Measurements from ENCODE around the gene RCN2.

RCN2 gene

GRCh38 chr15:76983590-76984375 is 52.2 kb downstream of the RCN2 start:
- Histone ChIP-seq H2AFZ (ENCODE audit: low read length, unreplicated experiment) (no peak overlapping the region), H3K4me3 (ENCODE audit: low read depth, low read length) (no peak overlapping the region), H3K27ac (ENCODE audit: low read depth, low read length) (no peak overlapping the region), H3K27me3 (ENCODE audit: insufficient read depth, low read length) (no peaks in the 10 kb centered on the region), H3K4me1 (ENCODE audit: control insufficient read depth, insufficient read depth, low read length, unreplicated experiment) (no peaks in the 10 kb centered on the region), H3K79me2 (ENCODE audit: control insufficient read depth, insufficient read depth, low read length, unreplicated experiment) (no peaks in the 10 kb centered on the region), H3K36me3 (ENCODE audit: insufficient read depth, low read length) (no peaks in the 10 kb centered on the region)

- Histone ChIP-seq H3K4me3 (ENCODE audit: low read depth, low read length) (no peak overlapping the region), H3K4me1 (ENCODE audit: control insufficient read depth, insufficient read depth, low read length, unreplicated experiment) (no peaks in the 10 kb centered on the region), H3K27ac (ENCODE audit: low read depth, low read length) (no peak overlapping the region), H2AFZ (ENCODE audit: low read length, unreplicated experiment) (no peak overlapping the region), H3K36me3 (ENCODE audit: insufficient read depth, low read length) (no peaks in the 10 kb centered on the region), H3K27me3 (ENCODE audit: insufficient read depth, low read length) (no peaks in the 10 kb centered on the region), H3K79me2 (ENCODE audit: control insufficient read depth, insufficient read depth, low read length, unreplicated experiment) (no peaks in the 10 kb centered on the region)
These were observed 55.2 kb downstream of the RCN2 start for GRCh38 chr15:76986743-76987142.

- no peaks in the 10 kb centered on the region for H3K36me3 ChIP-seq (ENCODE audit: insufficient read depth, low read length)
- no peak overlapping the region for H2AFZ ChIP-seq (ENCODE audit: low read length, unreplicated experiment)
- H3K4me1 ChIP-seq (ENCODE audit: control insufficient read depth, insufficient read depth, low read length, unreplicated experiment) = no peaks in the 10 kb centered on the region
- H3K79me2 ChIP-seq (ENCODE audit: control insufficient read depth, insufficient read depth, low read length, unreplicated experiment) = no peaks in the 10 kb centered on the region
- H3K27ac ChIP-seq (ENCODE audit: low read depth, low read length) = no peak overlapping the region
- H3K27me3 ChIP-seq (ENCODE audit: insufficient read depth, low read length) = no peaks in the 10 kb centered on the region
- no peak overlapping the region for H3K4me3 ChIP-seq (ENCODE audit: low read depth, low read length)
These were observed 55.7 kb downstream of the RCN2 start for GRCh38 chr15:76987276-76987675.

GRCh38 chr15:76987896-76988860 is 56.6 kb downstream of the RCN2 start:
- Histone ChIP-seq H3K4me3 (ENCODE audit: low read depth, low read length) (no peak overlapping the region), H3K27me3 (ENCODE audit: insufficient read depth, low read length) (no peaks in the 10 kb centered on the region), H3K36me3 (ENCODE audit: insufficient read depth, low read length) (no peaks in the 10 kb centered on the region), H3K4me1 (ENCODE audit: control insufficient read depth, insufficient read depth, low read length, unreplicated experiment) (no peaks in the 10 kb centered on the region), H2AFZ (ENCODE audit: low read length, unreplicated experiment) (no peak overlapping the region), H3K79me2 (ENCODE audit: control insufficient read depth, insufficient read depth, low read length, unreplicated experiment) (no peaks in the 10 kb centered on the region), H3K27ac (ENCODE audit: low read depth, low read length) (no peak overlapping the region)

- no peaks in the 10 kb centered on the region for H3K4me1 ChIP-seq (ENCODE audit: control insufficient read depth, insufficient read depth, low read length, unreplicated experiment)
- H3K79me2 ChIP-seq (ENCODE audit: control insufficient read depth, insufficient read depth, low read length, unreplicated experiment) = no peaks in the 10 kb centered on the region
- no peak overlapping the region for H3K4me3 ChIP-seq (ENCODE audit: low read depth, low read length)
- no peaks in the 10 kb centered on the region for H3K36me3 ChIP-seq (ENCODE audit: insufficient read depth, low read length)
- no peak overlapping the region for H2AFZ ChIP-seq (ENCODE audit: low read length, unreplicated experiment)
- H3K27me3 ChIP-seq (ENCODE audit: insufficient read depth, low read length) = no peaks in the 10 kb centered on the region
- H3K27ac ChIP-seq (ENCODE audit: low read depth, low read length) = no peak overlapping the region
These were observed 57.6 kb downstream of the RCN2 start for GRCh38 chr15:76988867-76989780.

GRCh38 chr15:76991048-76991447 is 59.5 kb downstream of the RCN2 start:
- Histone ChIP-seq H3K27me3 (ENCODE audit: insufficient read depth, low read length) (no peaks in the 10 kb centered on the region), H3K79me2 (ENCODE audit: control insufficient read depth, insufficient read depth, low read length, unreplicated experiment) (no peaks in the 10 kb centered on the region), H2AFZ (ENCODE audit: low read length, unreplicated experiment) (no peak overlapping the region), H3K36me3 (ENCODE audit: insufficient read depth, low read length) (no peaks in the 10 kb centered on the region), H3K4me1 (ENCODE audit: control insufficient read depth, insufficient read depth, low read length, unreplicated experiment) (peaks cover 2% of the 10 kb centered on the region), H3K4me3 (ENCODE audit: low read depth, low read length) (no peak overlapping the region), H3K27ac (ENCODE audit: low read depth, low read length) (no peak overlapping the region)

- Histone ChIP-seq H3K36me3 (ENCODE audit: insufficient read depth, low read length) (no peaks in the 10 kb centered on the region), H3K4me1 (ENCODE audit: control insufficient read depth, insufficient read depth, low read length, unreplicated experiment) (peaks cover 11% of the 10 kb centered on the region), H2AFZ (ENCODE audit: low read length, unreplicated experiment) (no peak overlapping the region), H3K79me2 (ENCODE audit: control insufficient read depth, insufficient read depth, low read length, unreplicated experiment) (no peaks in the 10 kb centered on the region), H3K4me3 (ENCODE audit: low read depth, low read length) (no peak overlapping the region), H3K27ac (ENCODE audit: low read depth, low read length) (no peak overlapping the region), H3K27me3 (ENCODE audit: insufficient read depth, low read length) (no peaks in the 10 kb centered on the region)
These were observed 60.4 kb downstream of the RCN2 start for GRCh38 chr15:76991741-76992645.

- Histone ChIP-seq H3K36me3 (ENCODE audit: insufficient read depth, low read length) (no peaks in the 10 kb centered on the region), H3K4me1 (ENCODE audit: control insufficient read depth, insufficient read depth, low read length, unreplicated experiment) (peaks cover 19% of the 10 kb centered on the region), H3K27ac (ENCODE audit: low read depth, low read length) (no peak overlapping the region), H3K79me2 (ENCODE audit: control insufficient read depth, insufficient read depth, low read length, unreplicated experiment) (no peaks in the 10 kb centered on the region), H3K4me3 (ENCODE audit: low read depth, low read length) (no peak overlapping the region), H2AFZ (ENCODE audit: low read length, unreplicated experiment) (no peak overlapping the region), H3K27me3 (ENCODE audit: insufficient read depth, low read length) (no peaks in the 10 kb centered on the region)
These were observed 61.7 kb downstream of the RCN2 start for GRCh38 chr15:76993114-76993725.

GRCh38 chr15:76994001-76994400 is 62.5 kb downstream of the RCN2 start:
- Histone ChIP-seq H2AFZ (ENCODE audit: low read length, unreplicated experiment) (no peak overlapping the region), H3K4me1 (ENCODE audit: control insufficient read depth, insufficient read depth, low read length, unreplicated experiment) (peaks cover 19% of the 10 kb centered on the region), H3K36me3 (ENCODE audit: insufficient read depth, low read length) (no peaks in the 10 kb centered on the region), H3K79me2 (ENCODE audit: control insufficient read depth, insufficient read depth, low read length, unreplicated experiment) (no peaks in the 10 kb centered on the region), H3K27me3 (ENCODE audit: insufficient read depth, low read length) (no peaks in the 10 kb centered on the region), H3K4me3 (ENCODE audit: low read depth, low read length) (no peak overlapping the region), H3K27ac (ENCODE audit: low read depth, low read length) (no peak overlapping the region)

Data from ACC112 (cell line).